K562 treated with DMSO at 1 percent for 12 hours (cell line): ENCODE results near the gene E2F7. TPM values are rescaled to one million over a fixed set of nuclear protein-coding genes. Genes with fewer than 3 reads are reported as not detected.

Source experiments
- total RNA-seq: library from RNA; unstranded; fragments of 300-600 nt; gene quantifications from 2 replicates; pipeline ENCODE4 v1.2.3, GENCODE V29; 2022; ENCODE audit not compliant: insufficient read depth

E2F7 gene
- 2.2 and 12.1 TPM in 2 replicates for total RNA-seq

GRCh38 chr12:77065361-77066204 lies at the start of gene E2F7:
Gene E2F7, minus strand, starts transcription at chr12:77065569. Its CDS starts 934 bp downstream, at chr12:77064635.

Other genes with a start within 250 kb of the E2F7 start
- gene CSRP2, start 186.6 kb downstream of the E2F7 start, total RNA-seq: 1.2 and 3.6 TPM in 2 replicates